Panc1 (cell line): ENCODE data around the gene PPP4R2. TPM values are rescaled to one million over a fixed set of nuclear protein-coding genes. Genes with fewer than 3 reads are reported as not detected.
A peak's percentile ranks its signal among the peaks of the same experiment; 100 is the strongest.

Source experiments
- ATAC-seq: fragments of 200-7000 bp; cut with Tn5 transposase; 2 replicates; pipeline ENCODE4 v1.9.1; 2020; ENCODE audit warnings: mild to moderate bottlenecking, moderate library complexity
- BruUV-seq: library from RNA; stranded (reverse); fragments of 400-500 nt; replicated peaks from 2 replicates; lab custom pipeline; 2021; lab: Mats Ljungman, UMichigan
- CTCF ChIA-PET: fragments of 300-600 bp; sonication (Branson Sonifier 250); formaldehyde crosslinking; loops from one replicate; lab custom pipeline; 2022; ENCODE audit warnings: antibody characterized with exemption; lab: Charles Lee
- POLR2A ChIA-PET: fragments of 300-600 bp; sonication (Branson Sonifier 250); formaldehyde crosslinking; loops from one replicate; lab custom pipeline; 2022; ENCODE audit warnings: antibody characterized with exemption; lab: Charles Lee
- DNase-seq: peaks from one replicate; pipeline ENCODE4 v3.0.0-alpha.2; 2010; ENCODE audit warnings: low read depth, low spot score
- H3K27ac ChIP-seq: 2 replicates; pipeline ENCODE4 v1.5.1; 2011; ENCODE audit warnings: mild to moderate bottlenecking, low read length, inconsistent platforms
- H3K27me3 ChIP-seq: fragments of 200-500 bp; sonication (Bioruptor generic); 2 replicates; pipeline ENCODE4 v1.6.0; 2014; ENCODE audit warnings: low read length, inconsistent platforms; ENCODE audit not compliant: control insufficient read depth, insufficient read depth
- H3K36me3 ChIP-seq: fragments of 200-500 bp; sonication (Bioruptor generic); 2 replicates; pipeline ENCODE4 v1.5.1; 2014; ENCODE audit warnings: inconsistent platforms, mild to moderate bottlenecking, low read length, moderate library complexity; ENCODE audit not compliant: control insufficient read depth, insufficient read depth
- H3K4me1 ChIP-seq: 2 replicates; pipeline ENCODE4 v1.5.1; 2011; ENCODE audit warnings: inconsistent platforms, mild to moderate bottlenecking, low read length, moderate library complexity; ENCODE audit not compliant: control insufficient read depth, insufficient read depth
- H3K4me3 ChIP-seq, 2 experiments: 2 replicates each; pipeline ENCODE4 v1.5.1; 2011 to 2012; ENCODE audit warnings: low read depth in 2 of 2, low read length in 2 of 2, mild to moderate bottlenecking in 2 of 2, inconsistent platforms in 1 of 2, moderate library complexity in 1 of 2
- H3K9me3 ChIP-seq: fragments of 200-500 bp; sonication (Bioruptor generic); 2 replicates; pipeline ENCODE4 v1.5.1; 2014; ENCODE audit warnings: low read depth, mild to moderate bottlenecking, inconsistent platforms, low read length, moderate library complexity; ENCODE audit not compliant: control insufficient read depth, insufficient read depth
- POLR2AphosphoS5 ChIP-seq: IDR thresholded peaks from 2 replicates; pipeline ENCODE4 v1.6.1; 2012; ENCODE audit warnings: mild to moderate bottlenecking, low read depth, low read length, moderate library complexity
- SIN3A ChIP-seq: IDR thresholded peaks from 2 replicates; pipeline ENCODE4 v1.6.1; 2012; ENCODE audit warnings: low read depth, mild to moderate bottlenecking, low read length, moderate library complexity, borderline replicate concordance; ENCODE audit not compliant: insufficient read depth
- TCF7L2 ChIP-seq: IDR thresholded peaks from 2 replicates; pipeline ENCODE4 v1.6.1; 2011; ENCODE audit warnings: mild to moderate bottlenecking, low read depth, low read length, inconsistent platforms
- in situ Hi-C: cut with HindIII; loops from 2 replicates; pipeline ENCODE4 v1.10.0; 2016; ENCODE audit warnings: low sequenced_read_pairs, low pct_unique_long_range_greater_than_20kb
- intact Hi-C: fragments of 100-400 bp; cut with micrococcal nuclease; formaldehyde crosslinking; loops from one replicate; pipeline ENCODE4 v1.10.0; 2022; ENCODE audit not compliant: unreplicated experiment
- total RNA-seq: library from RNA; stranded (reverse); gene quantifications from one replicate; pipeline ENCODE4 v1.2.1, GENCODE V29; 2021; ENCODE audit not compliant: unreplicated experiment
- TF ChIP-seq, protein P1 (sequence below): fragments of 450-650 bp; IDR thresholded peaks from 2 replicates; pipeline ENCODE4 v1.5.1; 2017; ENCODE audit warnings: mild to moderate bottlenecking
- TF ChIP-seq, protein P2 (sequence below), 2 experiments: IDR thresholded peaks; 2 replicates each; pipeline ENCODE4 v1.6.1; 2011 to 2012; ENCODE audit warnings: low read depth in 2 of 2, control low read depth in 1 of 2, low read length in 1 of 2, mild to moderate bottlenecking in 1 of 2, moderate library complexity in 1 of 2; ENCODE audit not compliant: insufficient read depth in 1 of 2

Gene PPP4R2
- total RNA-seq, 1 experiment from 2014 or later = 59.8 TPM

DNA sequence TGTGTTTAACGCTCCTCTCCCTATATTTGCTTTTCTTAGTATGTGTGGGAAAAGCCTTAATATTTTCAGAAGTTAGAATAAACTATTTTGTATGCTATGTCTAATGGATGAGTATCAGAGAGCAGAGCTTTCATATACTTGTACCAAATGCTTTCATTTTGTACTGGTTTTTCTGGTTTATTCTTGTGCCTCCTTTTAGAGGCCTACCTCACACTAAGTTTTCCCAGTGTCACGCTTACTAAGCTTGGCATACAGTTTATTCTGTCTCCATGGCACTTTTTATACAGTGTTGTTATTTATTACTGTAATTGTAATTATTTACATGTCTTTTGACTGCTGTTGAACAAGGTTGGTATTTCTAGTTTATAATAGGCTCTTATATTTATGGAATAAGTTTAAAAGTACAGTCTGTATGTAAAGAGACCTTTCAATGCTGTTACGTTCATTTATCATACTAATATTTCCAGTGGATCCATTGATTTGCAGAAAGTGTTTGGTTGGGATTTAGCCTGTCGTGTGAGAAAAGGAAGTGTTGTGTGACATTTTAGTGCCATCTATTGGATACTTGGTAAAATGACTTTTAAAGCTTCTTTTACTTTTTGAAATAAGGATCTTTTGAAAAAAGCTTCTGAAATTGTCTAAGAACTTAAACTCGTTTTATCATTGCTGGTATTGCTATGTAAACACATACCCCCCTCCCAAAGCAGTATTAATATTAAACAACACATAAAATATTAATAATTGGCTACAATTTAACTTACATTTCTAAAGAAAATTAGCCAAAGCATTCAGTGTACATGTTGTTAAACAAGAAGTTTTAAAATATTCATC, 59.6 kb downstream of the PPP4R2 start:
- ATAC-seq (peak; percentile 38; the same call in 1 of the 2 replicates), DNase-seq (peak; percentile 7)
- H3K9me3 ChIP-seq = no peaks in the 10 kb centered on the region
- H3K36me3 ChIP-seq = peaks cover 7% of the 10 kb centered on the region; the same call in 1 of the 2 replicates
- ChIA-PET CTCF (interaction anchor here (1.1 to 1.5 kb wide), 2 partner anchors 118 to 205 kb away, joined by 3 to 7 read pairs; no protein-coding TSS in a partner anchor), POLR2A (interaction anchor here (0.6 kb wide), 1 partner anchor 120 kb away, joined by 6 read pairs; no protein-coding TSS in a partner anchor)
- BruUV-seq = no TSS peak
- TF ChIP-seq, protein P1, sequence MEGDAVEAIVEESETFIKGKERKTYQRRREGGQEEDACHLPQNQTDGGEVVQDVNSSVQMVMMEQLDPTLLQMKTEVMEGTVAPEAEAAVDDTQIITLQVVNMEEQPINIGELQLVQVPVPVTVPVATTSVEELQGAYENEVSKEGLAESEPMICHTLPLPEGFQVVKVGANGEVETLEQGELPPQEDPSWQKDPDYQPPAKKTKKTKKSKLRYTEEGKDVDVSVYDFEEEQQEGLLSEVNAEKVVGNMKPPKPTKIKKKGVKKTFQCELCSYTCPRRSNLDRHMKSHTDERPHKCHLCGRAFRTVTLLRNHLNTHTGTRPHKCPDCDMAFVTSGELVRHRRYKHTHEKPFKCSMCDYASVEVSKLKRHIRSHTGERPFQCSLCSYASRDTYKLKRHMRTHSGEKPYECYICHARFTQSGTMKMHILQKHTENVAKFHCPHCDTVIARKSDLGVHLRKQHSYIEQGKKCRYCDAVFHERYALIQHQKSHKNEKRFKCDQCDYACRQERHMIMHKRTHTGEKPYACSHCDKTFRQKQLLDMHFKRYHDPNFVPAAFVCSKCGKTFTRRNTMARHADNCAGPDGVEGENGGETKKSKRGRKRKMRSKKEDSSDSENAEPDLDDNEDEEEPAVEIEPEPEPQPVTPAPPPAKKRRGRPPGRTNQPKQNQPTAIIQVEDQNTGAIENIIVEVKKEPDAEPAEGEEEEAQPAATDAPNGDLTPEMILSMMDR = peak; percentile 53; the same call in 1 of the 2 replicates
- TF ChIP-seq, protein P2, sequence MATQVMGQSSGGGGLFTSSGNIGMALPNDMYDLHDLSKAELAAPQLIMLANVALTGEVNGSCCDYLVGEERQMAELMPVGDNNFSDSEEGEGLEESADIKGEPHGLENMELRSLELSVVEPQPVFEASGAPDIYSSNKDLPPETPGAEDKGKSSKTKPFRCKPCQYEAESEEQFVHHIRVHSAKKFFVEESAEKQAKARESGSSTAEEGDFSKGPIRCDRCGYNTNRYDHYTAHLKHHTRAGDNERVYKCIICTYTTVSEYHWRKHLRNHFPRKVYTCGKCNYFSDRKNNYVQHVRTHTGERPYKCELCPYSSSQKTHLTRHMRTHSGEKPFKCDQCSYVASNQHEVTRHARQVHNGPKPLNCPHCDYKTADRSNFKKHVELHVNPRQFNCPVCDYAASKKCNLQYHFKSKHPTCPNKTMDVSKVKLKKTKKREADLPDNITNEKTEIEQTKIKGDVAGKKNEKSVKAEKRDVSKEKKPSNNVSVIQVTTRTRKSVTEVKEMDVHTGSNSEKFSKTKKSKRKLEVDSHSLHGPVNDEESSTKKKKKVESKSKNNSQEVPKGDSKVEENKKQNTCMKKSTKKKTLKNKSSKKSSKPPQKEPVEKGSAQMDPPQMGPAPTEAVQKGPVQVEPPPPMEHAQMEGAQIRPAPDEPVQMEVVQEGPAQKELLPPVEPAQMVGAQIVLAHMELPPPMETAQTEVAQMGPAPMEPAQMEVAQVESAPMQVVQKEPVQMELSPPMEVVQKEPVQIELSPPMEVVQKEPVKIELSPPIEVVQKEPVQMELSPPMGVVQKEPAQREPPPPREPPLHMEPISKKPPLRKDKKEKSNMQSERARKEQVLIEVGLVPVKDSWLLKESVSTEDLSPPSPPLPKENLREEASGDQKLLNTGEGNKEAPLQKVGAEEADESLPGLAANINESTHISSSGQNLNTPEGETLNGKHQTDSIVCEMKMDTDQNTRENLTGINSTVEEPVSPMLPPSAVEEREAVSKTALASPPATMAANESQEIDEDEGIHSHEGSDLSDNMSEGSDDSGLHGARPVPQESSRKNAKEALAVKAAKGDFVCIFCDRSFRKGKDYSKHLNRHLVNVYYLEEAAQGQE (IDR thresholded peaks at IDR 0.05; ENCODE audit: insufficient read depth in 1 of 2, low read depth in 2 of 2, low read length in 1 of 2) = no peak
- H3K4me1 ChIP-seq = no peaks in the 10 kb centered on the region; the same call in 1 of the 2 replicates
- in situ Hi-C loops = no loop called here
- no peak overlapping the region for H3K27ac ChIP-seq
- H3K4me3 ChIP-seq = no peak overlapping the region
- intact Hi-C loops = loop anchor here (5.0 kb wide), 1 partner anchor 119 kb away; no protein-coding TSS in a partner anchor
- no peaks in the 10 kb centered on the region for H3K27me3 ChIP-seq

DNA sequence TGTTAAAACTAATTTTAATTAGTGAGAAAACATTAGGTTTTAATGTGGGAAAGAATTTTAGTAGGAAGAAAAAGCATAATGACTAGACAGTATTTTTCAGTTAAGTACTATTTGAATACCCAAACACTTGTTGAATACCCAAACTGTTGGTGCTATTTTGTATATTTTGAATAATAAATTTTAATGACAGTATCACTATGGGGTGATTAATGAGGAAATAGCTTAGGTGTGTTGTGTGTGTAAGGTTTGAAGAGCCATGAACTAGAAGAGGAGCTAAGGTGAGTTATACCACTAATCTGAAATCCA, 60.2 kb downstream of the PPP4R2 start:
- Histone ChIP-seq H3K27ac (no peak overlapping the region), H3K4me3 (no peak overlapping the region), H3K9me3 (no peaks in the 10 kb centered on the region), H3K4me1 (no peaks in the 10 kb centered on the region; the same call in 1 of the 2 replicates), H3K36me3 (peaks cover 8% of the 10 kb centered on the region; the same call in 1 of the 2 replicates), H3K27me3 (no peaks in the 10 kb centered on the region)
- TF ChIP-seq, protein P1 = no peak
- no peak for TF ChIP-seq SIN3A
- no peak for TF ChIP-seq POLR2AphosphoS5
- TF ChIP-seq, protein P2 (IDR thresholded peaks at IDR 0.05; ENCODE audit: insufficient read depth in 1 of 2, low read depth in 2 of 2, low read length in 1 of 2) = no peak
- TF ChIP-seq TCF7L2 = no peak
- ChIA-PET POLR2A (interaction anchor here (0.6 kb wide), 1 partner anchor 121 kb away, joined by 6 read pairs; no protein-coding TSS in a partner anchor), CTCF (interaction anchor here (1.5 kb wide), 1 partner anchor 118 kb away, joined by 7 read pairs; no protein-coding TSS in a partner anchor)
- in situ Hi-C loops = no loop called here
- BruUV-seq = no TSS peak
- ATAC-seq = no peak
- no peak for DNase-seq
- intact Hi-C loops = loop anchor here (5.0 kb wide), 1 partner anchor 119 kb away; no protein-coding TSS in a partner anchor
